Lower leg skin (tissue), 4 donors: ENCODE data around the gene ZNF155. TPM values are rescaled to one million over a fixed set of nuclear protein-coding genes. Genes with fewer than 3 reads are reported as not detected.
"Not testable (repeated sequence)": the region's sequence is repeated elsewhere in the genome, so short reads cannot be mapped to it uniquely, and the experiment has no call there.

ENCODE experiments used
- DNase-seq, 2 donors: peaks; one replicate each; pipeline ENCODE4 v3.0.0-alpha.2; 2019; ENCODE audit warnings: low spot score in 2 of 2
- H3K4me3 ChIP-seq: fragments of 200-600 bp; sonication (generic); 2 replicates; pipeline ENCODE4 v1.5.1; 2017; ENCODE audit warnings: mild to moderate bottlenecking, low read depth; ENCODE audit not compliant: poor library complexity, severe bottlenecking
- POLR2A ChIP-seq, 2 donors: fragments of 450-650 bp; IDR thresholded peaks; one replicate each; pipeline ENCODE4 v1.6.1; 2016 to 2017; ENCODE audit warnings: antibody characterized with exemption in 2 of 2, mild to moderate bottlenecking in 1 of 2, moderate library complexity in 1 of 2
- WGBS, 2 donors: methylation state at CpG; one replicate each; pipeline ENCODE4 v1.1.5; 2018; 5-methylcytosine and 5-hydroxymethylcytosine counted together
- intact Hi-C: fragments of 100-400 bp; cut with DNase I; formaldehyde crosslinking; loops from one replicate; pipeline ENCODE4 v1.15.0; 2023; ENCODE audit warnings: low total_unique reads
- total RNA-seq, 4 donors: library from RNA; depleted of rRNA; stranded (reverse); fragments of >200 nt; gene quantifications; one replicate each; pipeline ENCODE4 v1.1.0, GENCODE V29; 2016
- TF ChIP-seq, protein P1 (sequence below), 3 donors: fragments of 450-650 bp; IDR thresholded peaks; one replicate each; pipeline ENCODE4 v1.5.1; 2016; ENCODE audit warnings: antibody characterized with exemption in 3 of 3, mild to moderate bottlenecking in 3 of 3, moderate library complexity in 2 of 3

Gene ZNF155
- total RNA-seq, 4 donors from 2014 or later: 5.9 to 10.3 (median 8.6) TPM

DNA sequence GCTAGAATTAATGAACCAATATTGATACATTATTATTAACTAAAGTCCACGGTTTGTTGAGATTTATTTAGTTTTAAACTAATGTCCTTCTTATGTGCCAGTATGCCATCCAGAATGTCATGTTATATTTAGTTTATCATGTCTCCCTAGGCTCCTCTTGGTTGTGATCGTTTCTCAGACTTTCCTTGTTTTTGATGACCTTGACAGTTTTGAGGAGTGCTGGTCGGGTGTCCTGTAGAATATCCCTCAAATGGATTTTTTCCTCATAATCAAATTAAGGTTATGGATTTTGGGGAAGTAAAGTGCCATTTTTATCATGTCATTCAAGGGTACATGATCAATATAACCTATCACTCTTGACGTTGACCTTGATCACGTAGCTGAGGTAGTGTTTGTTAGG is 42.8 kb upstream of the ZNF155 start:
- H3K4me3 ChIP-seq: no peak overlapping the region
- TF ChIP-seq POLR2A (IDR thresholded peaks at IDR 0.05): no peak
- TF ChIP-seq, protein P1, sequence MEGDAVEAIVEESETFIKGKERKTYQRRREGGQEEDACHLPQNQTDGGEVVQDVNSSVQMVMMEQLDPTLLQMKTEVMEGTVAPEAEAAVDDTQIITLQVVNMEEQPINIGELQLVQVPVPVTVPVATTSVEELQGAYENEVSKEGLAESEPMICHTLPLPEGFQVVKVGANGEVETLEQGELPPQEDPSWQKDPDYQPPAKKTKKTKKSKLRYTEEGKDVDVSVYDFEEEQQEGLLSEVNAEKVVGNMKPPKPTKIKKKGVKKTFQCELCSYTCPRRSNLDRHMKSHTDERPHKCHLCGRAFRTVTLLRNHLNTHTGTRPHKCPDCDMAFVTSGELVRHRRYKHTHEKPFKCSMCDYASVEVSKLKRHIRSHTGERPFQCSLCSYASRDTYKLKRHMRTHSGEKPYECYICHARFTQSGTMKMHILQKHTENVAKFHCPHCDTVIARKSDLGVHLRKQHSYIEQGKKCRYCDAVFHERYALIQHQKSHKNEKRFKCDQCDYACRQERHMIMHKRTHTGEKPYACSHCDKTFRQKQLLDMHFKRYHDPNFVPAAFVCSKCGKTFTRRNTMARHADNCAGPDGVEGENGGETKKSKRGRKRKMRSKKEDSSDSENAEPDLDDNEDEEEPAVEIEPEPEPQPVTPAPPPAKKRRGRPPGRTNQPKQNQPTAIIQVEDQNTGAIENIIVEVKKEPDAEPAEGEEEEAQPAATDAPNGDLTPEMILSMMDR (IDR thresholded peaks at IDR 0.05): no peak
- 65 to 82% methylated on average over 5 of the region's 5 CpGs for WGBS, 2 donors
- intact Hi-C loops: no loop called here
- DNase-seq: no peak

DNA sequence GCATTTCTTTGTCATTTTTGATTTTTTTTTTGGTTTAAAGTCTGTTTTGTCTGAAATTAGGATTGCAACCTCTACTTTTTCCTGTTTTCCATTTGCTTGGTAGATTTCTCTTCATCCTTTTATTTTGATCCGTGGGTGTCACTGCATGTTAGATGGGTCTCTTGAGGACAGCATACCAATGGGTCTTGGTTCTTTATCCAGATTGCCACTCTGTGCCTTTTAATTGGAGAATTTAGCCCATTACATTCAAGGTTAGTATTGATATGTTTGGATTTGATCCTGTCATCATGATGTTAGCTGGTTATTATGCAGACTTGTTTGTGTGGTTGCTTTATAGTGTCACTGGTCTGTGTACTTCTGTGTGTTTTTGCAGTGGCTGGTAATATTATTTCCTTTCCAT is 36.6 kb upstream of the ZNF155 start:
- DNase-seq, intact Hi-C loops, H3K4me3 ChIP-seq: not testable (repeated sequence)
- 0% methylated on average over 1 of the region's 1 CpG for WGBS, 2 donors

DNA sequence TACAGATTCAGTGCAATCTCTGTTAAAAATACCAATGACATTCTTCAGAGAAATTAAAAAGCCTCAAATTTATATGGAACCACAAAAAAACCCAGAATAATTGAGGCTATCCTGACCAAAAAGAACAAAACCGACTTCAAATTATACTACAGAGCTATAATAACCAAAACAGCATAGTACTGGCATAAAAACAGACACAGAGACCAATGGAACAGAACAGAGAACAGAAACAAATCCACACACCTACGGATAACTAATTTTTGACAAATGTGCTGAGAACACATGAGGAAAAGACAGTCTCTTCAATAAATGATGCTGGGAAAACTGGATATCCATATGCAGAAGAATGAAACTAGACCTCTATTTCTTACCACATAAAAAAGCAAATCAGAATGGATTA is 34.2 kb upstream of the ZNF155 start:
- H3K4me3 ChIP-seq, intact Hi-C loops, DNase-seq: not testable (repeated sequence)
- WGBS, 2 donors: 90 to 93% methylated on average over 2 of the region's 2 CpGs

DNA sequence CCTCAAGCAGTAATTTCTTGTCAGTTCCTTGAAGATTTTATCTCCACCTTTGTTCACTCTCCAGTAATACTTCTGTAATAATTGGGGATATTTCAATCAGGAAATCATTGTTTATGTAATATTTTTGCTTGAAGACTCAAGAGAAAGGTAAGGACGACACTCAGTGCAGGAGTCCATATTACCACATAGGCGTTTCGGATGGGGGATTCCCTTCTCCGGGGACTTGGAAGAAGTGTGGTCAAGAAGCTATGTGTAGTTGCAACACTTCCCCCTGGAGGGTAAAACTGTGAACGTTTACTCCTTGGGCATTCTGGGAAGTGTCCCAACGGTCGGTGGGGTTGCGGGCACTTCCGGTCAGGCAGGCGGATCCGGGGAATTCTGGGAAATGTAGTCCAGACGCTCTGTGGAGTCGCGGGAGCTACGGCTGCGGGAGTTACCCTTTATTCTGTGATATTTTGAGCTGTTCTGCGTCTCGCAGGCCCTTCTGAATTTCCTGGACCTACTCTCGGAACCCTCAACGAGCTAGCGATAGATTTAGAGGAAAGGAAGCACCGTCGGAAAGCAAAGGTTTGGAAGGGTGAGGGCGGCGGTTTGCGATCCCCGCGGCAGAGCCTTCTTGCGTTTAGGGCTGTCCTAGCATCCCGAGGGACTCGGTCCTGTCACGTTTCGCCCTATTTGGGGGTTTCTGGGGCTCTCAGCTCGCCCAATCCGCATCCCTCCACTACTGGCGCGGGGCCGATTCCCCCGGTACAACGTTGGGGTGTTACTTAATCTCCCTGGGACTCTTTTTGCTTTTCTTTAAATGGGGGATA is 32.9 kb upstream of the ZNF155 start, which contains the start of gene ZNF221:
Gene ZNF221 (plus strand): TSS at position 395 of the 812 bp plus-strand sequence. CDS start 11,499 bp downstream, outside the sequence.
- peak within 1 kb of the TSS; percentile 78 for H3K4me3 ChIP-seq
- TF ChIP-seq POLR2A (IDR thresholded peaks at IDR 0.05): no peak
- TF ChIP-seq, protein P1 (IDR thresholded peaks at IDR 0.05): no peak
- intact Hi-C loops: no loop called here
- peak; percentile 88 to 96 for DNase-seq
- 1 to 2% methylated on average over 40 of the region's 40 CpGs for WGBS, 2 donors

DNA sequence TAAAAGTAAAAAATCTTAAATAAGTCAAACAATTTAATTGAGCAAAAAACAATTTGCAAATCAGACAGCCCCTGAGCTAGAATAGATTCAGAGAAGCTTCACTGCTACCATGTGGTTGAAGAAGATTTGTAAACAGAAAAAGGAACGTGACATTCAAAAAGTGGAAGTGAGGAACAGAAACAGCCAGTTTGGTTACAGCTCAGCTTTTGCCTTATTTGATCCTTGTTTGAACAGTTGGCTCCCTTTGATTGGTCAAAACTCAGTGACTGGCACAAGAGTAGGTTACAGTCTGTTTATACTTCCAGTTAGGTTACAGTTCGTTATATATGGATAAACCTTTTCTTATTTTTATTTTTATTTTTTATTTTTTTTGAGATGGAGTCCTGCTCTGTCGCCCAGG is 27.2 kb upstream of the ZNF155 start:
- H3K4me3 ChIP-seq: no peak overlapping the region
- DNase-seq: no peak
- TF ChIP-seq, protein P1 (IDR thresholded peaks at IDR 0.05): no peak
- no peak for TF ChIP-seq POLR2A (IDR thresholded peaks at IDR 0.05)
- 92% methylated on average over 3 of the region's 3 CpGs for WGBS, 2 donors
- intact Hi-C loops: no loop called here

DNA sequence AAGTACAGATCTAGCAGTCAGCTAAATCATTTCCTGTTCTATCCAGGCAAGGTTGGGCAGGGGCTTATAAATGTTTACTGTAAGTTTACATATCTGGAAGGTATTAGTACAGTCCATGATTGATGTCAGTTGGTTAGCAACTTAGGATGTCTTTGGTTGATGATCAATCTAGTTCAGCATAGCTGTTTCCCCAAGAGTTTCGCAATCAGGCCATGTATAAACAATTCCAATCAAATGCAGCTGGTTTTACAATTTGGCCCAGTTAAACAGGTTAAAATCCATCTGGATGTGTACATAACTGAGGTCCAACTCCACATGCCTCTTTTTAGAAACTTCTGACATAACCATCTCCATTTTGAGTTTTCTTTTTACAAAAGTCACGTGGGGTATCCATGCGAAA is 26.1 kb upstream of the ZNF155 start:
- no peak for DNase-seq
- TF ChIP-seq, protein P1 (IDR thresholded peaks at IDR 0.05): no peak
- TF ChIP-seq POLR2A (IDR thresholded peaks at IDR 0.05): no peak
- intact Hi-C loops: no loop called here
- no peak overlapping the region for H3K4me3 ChIP-seq
- 93% methylated on average over 3 of the region's 3 CpGs for WGBS, 2 donors

DNA sequence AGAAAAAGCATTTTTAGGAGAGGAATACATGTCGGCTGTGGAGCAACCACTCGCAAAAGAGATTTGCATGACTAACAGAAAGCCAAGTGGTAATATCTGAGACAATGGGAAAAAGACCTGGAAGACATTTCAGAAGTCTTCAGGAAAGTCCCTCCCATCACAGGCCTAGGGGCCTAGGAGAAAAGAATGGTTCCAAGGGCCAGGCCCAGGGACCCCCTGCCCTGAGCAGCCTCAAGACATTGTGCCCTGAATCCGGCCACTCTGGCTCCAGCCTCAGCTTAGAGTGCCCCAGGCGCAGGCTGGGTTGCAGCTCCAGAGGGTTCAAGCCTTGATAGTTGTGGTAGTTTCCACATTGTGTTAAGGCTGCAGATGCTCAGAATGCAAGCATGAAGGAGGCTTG is 23.6 kb upstream of the ZNF155 start:
- no peak for DNase-seq
- intact Hi-C loops: no loop called here
- WGBS, 2 donors: 69 to 73% methylated on average over 4 of the region's 4 CpGs
- TF ChIP-seq, protein P1 (IDR thresholded peaks at IDR 0.05): no peak
- no peak for TF ChIP-seq POLR2A (IDR thresholded peaks at IDR 0.05)
- H3K4me3 ChIP-seq: no peak overlapping the region
